Hepatocyte (in vitro differentiated cells): ENCODE data around the gene RPTOR. TPM values are rescaled to one million over a fixed set of nuclear protein-coding genes. Genes with fewer than 3 reads are reported as not detected.

Source experiments
- DNase-seq: peaks from one replicate; pipeline ENCODE4 v3.0.0-alpha.2; 2016; ENCODE audit warnings: low spot score
- H2AFZ ChIP-seq: fragments of 200-600 bp; sonication (generic); 2 replicates; pipeline ENCODE4 v1.6.0; 2016; ENCODE audit warnings: antibody characterized with exemption, mild to moderate bottlenecking
- H3K27ac ChIP-seq: fragments of 200-600 bp; sonication (generic); 2 replicates; pipeline ENCODE4 v1.5.1; 2016; ENCODE audit warnings: mild to moderate bottlenecking
- H3K27me3 ChIP-seq: fragments of 200-600 bp; sonication (generic); 2 replicates; pipeline ENCODE4 v1.6.1; 2016
- H3K36me3 ChIP-seq: fragments of 200-600 bp; sonication (generic); replicated peaks from 2 replicates; pipeline ENCODE4 v1.5.1; 2016; ENCODE audit warnings: low read depth; ENCODE audit not compliant: insufficient read depth
- H3K4me1 ChIP-seq: fragments of 200-600 bp; sonication (generic); 2 replicates; pipeline ENCODE4 v1.5.1; 2016; ENCODE audit warnings: mild to moderate bottlenecking, moderate library complexity; ENCODE audit not compliant: insufficient read depth
- H3K4me2 ChIP-seq: fragments of 200-600 bp; sonication (generic); 2 replicates; pipeline ENCODE4 v1.6.0; 2016
- H3K4me3 ChIP-seq: fragments of 200-600 bp; sonication (generic); 2 replicates; pipeline ENCODE4 v1.5.1; 2016; ENCODE audit warnings: mild to moderate bottlenecking
- H3K79me2 ChIP-seq: fragments of 200-600 bp; sonication (generic); 2 replicates; pipeline ENCODE4 v1.6.0; 2017; ENCODE audit warnings: mild to moderate bottlenecking
- H3K9me2 ChIP-seq: fragments of 200-600 bp; sonication (generic); replicated peaks from 2 replicates; pipeline ENCODE4 v1.6.0; 2017; ENCODE audit warnings: mild to moderate bottlenecking; ENCODE audit not compliant: insufficient read depth
- H3K9me3 ChIP-seq: fragments of 200-600 bp; sonication (generic); 2 replicates; pipeline ENCODE4 v1.5.1; 2016; ENCODE audit warnings: low read depth, mild to moderate bottlenecking
- H4K20me1 ChIP-seq: fragments of 200-600 bp; sonication (generic); 2 replicates; pipeline ENCODE4 v1.6.0; 2016; ENCODE audit warnings: mild to moderate bottlenecking; ENCODE audit not compliant: insufficient read depth, poor library complexity, severe bottlenecking
- EZH2 ChIP-seq: fragments of 200-600 bp; sonication (generic); IDR thresholded peaks from 2 replicates; pipeline ENCODE4 v1.6.1; 2016; ENCODE audit warnings: antibody characterized with exemption, mild to moderate bottlenecking, borderline replicate concordance
- EZH2phosphoT487 ChIP-seq: fragments of 200-600 bp; sonication (generic); IDR thresholded peaks from one replicate; pipeline ENCODE4 v1.6.1; 2018; ENCODE audit warnings: antibody characterized with exemption, mild to moderate bottlenecking, low read depth, moderate library complexity; ENCODE audit not compliant: unreplicated experiment, severe bottlenecking
- WGBS: methylation state at CpG from one replicate; pipeline ENCODE4 v1.1.6; 2016; ENCODE audit warnings: low lambda C conversion rate; ENCODE audit errors: missing lambda C conversion rate; 5-methylcytosine and 5-hydroxymethylcytosine counted together
- polyA plus RNA-seq: library from polyadenylated mRNA; unstranded; fragments of >200 nt; fragmentation: Nextera tagmentation; extraction: Ambion mirVana; gene quantifications from 2 replicates; pipeline ENCODE4 v1.2.1, GENCODE V29; 2016
- total RNA-seq: library from RNA; depleted of rRNA; stranded (reverse); fragments of >200 nt; gene quantifications from 2 replicates; pipeline ENCODE4 v1.2.3, GENCODE V29; 2014
- TF ChIP-seq, protein P1 (sequence below): fragments of 200-600 bp; sonication (generic); IDR thresholded peaks from 2 replicates; pipeline ENCODE4 v1.5.1; 2016; ENCODE audit warnings: antibody characterized with exemption, mild to moderate bottlenecking; ENCODE audit not compliant: poor library complexity

Gene RPTOR
- total and polyA plus RNA-seq, 2 experiments from 2014 or later = 14.1 to 20.6 TPM

DNA sequence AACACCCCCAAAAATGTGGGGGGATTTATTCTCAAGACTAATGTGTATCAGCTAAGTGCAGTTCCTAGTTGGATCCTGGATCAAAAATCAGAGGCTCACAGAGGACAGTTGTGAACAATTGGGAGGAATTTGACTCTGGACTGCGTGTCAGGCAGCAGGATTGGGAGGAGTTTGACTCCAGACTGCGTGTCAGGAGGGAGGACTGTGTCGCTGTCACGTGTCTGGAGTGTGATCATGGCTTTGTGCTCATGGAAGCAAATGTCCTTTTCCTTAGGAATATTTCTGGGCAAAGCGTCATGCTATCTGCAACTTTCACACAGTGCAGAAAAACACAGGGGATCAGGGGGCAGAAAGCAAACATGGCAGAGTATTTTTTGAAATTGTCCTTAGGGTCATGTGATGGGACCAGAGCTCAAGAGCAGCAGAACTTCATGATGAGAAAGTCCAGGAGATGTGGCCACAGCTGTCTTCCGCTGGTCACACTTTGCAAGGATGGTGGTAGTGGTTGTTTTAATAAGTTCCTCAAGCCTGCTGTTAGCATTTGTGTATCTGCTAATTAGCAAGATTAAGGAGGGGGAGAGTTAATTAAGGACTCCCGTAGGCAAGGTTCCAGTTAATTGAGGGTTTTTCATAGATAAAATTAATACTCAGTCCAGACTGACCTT lies 325.0 kb downstream of the RPTOR start:
- Histone ChIP-seq H3K9me3 (no peaks in the 10 kb centered on the region), H3K36me3 (no peaks in the 10 kb centered on the region), H3K79me2 (no peaks in the 10 kb centered on the region), H3K27me3 (no peaks in the 10 kb centered on the region), H3K9me2 (no peaks in the 10 kb centered on the region), H2AFZ (no peak overlapping the region), H3K27ac (no peak overlapping the region), H3K4me3 (no peak overlapping the region), H4K20me1 (no peaks in the 10 kb centered on the region), H3K4me2 (no peak overlapping the region), H3K4me1 (no peaks in the 10 kb centered on the region)
- TF ChIP-seq, protein P1, sequence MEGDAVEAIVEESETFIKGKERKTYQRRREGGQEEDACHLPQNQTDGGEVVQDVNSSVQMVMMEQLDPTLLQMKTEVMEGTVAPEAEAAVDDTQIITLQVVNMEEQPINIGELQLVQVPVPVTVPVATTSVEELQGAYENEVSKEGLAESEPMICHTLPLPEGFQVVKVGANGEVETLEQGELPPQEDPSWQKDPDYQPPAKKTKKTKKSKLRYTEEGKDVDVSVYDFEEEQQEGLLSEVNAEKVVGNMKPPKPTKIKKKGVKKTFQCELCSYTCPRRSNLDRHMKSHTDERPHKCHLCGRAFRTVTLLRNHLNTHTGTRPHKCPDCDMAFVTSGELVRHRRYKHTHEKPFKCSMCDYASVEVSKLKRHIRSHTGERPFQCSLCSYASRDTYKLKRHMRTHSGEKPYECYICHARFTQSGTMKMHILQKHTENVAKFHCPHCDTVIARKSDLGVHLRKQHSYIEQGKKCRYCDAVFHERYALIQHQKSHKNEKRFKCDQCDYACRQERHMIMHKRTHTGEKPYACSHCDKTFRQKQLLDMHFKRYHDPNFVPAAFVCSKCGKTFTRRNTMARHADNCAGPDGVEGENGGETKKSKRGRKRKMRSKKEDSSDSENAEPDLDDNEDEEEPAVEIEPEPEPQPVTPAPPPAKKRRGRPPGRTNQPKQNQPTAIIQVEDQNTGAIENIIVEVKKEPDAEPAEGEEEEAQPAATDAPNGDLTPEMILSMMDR = no peak
- TF ChIP-seq EZH2phosphoT487 = no peak
- WGBS = 91% methylated on average over 7 of the region's 7 CpGs
- no peak for DNase-seq

DNA sequence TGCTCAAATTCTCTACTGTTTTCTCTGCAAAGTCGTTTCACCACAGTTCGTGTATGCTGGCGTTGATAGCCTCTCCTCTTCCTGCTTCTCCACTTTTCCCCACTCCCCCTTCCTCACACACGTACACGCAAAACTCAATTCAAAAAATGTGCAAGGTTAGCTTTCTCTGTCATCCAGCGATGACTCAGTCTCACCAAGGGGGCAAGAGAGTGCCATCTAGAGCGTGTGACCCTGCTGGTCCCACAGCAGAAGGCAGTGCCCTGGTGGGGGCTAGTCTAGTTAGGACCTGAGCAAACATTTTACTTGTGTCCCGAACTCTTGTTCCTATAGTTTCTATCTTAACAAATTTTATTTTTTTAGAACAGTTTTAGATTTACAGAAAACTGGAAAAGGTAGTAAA lies 325.8 kb downstream of the RPTOR start:
- no peak overlapping the region for H3K4me3 ChIP-seq
- no peaks in the 10 kb centered on the region for H3K9me3 ChIP-seq
- H3K9me2 ChIP-seq = no peaks in the 10 kb centered on the region
- no peak for DNase-seq
- no peaks in the 10 kb centered on the region for H4K20me1 ChIP-seq
- WGBS = 92% methylated on average over 8 of the region's 8 CpGs
- H3K36me3 ChIP-seq = no peaks in the 10 kb centered on the region
- H3K4me1 ChIP-seq = no peaks in the 10 kb centered on the region
- no peak overlapping the region for H2AFZ ChIP-seq
- TF ChIP-seq, protein P1 = no peak
- no peak for TF ChIP-seq EZH2
- no peak for TF ChIP-seq EZH2phosphoT487
- H3K79me2 ChIP-seq = no peaks in the 10 kb centered on the region
- H3K27ac ChIP-seq = no peak overlapping the region
- H3K4me2 ChIP-seq = no peak overlapping the region
- H3K27me3 ChIP-seq = no peaks in the 10 kb centered on the region

DNA sequence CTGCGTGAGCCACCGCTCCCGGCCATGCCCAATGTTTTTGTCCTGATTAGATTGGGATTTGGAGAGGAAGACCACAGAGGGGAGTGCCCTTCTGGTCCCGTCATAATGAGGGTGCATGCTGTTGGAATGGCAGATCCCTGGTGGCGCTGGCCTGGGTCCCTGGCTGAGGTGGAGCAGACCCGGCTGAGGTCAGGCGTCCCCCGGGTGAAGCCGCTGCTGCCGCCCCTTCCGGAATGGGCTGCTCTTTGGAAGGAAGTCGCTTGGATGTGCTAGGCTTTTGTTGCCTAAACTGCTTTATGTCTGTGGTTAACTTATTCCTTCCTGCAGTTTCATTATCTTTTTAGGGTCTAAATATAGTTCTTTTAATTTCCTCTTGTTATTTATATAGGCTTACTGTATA lies 326.7 kb downstream of the RPTOR start:
- TF ChIP-seq EZH2phosphoT487 (no peak), EZH2 (no peak)
- TF ChIP-seq, protein P1 = no peak
- no peaks in the 10 kb centered on the region for H3K79me2 ChIP-seq
- H3K36me3 ChIP-seq = no peaks in the 10 kb centered on the region
- H3K4me2 ChIP-seq = no peak overlapping the region
- H3K9me3 ChIP-seq = no peaks in the 10 kb centered on the region
- H3K27me3 ChIP-seq = no peaks in the 10 kb centered on the region
- no peak for DNase-seq
- no peaks in the 10 kb centered on the region for H3K4me1 ChIP-seq
- no peak overlapping the region for H3K4me3 ChIP-seq
- H3K9me2 ChIP-seq = no peaks in the 10 kb centered on the region
- no peak overlapping the region for H2AFZ ChIP-seq
- H3K27ac ChIP-seq = no peak overlapping the region
- H4K20me1 ChIP-seq = no peaks in the 10 kb centered on the region
- WGBS = 94% methylated on average over 12 of the region's 12 CpGs

DNA sequence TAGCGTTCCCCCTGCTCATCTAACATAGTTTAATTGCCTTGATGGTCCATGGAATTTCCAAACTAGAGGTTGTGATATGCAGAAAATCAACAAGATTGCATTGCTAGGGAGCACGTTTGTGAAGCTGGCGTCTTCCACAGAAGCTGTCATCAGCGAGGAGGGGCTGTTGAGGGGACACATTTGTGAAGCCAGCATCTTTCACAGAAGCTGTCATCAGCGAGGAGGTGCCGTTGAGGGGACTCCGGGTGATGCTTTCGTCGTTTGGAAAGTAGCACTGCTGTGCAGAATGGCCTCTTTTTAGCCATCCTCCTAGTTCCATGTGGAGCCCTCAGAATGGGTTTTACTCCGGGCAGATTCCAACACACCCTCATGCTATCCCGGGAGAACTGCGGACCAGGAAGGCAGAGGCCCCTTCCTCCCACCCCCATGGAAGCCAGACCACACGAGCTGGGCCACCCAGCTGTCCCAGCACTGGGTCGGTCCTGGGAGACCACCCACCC lies 327.4 kb downstream of the RPTOR start:
- H3K4me2 ChIP-seq = no peak overlapping the region
- H3K9me2 ChIP-seq = no peaks in the 10 kb centered on the region
- H4K20me1 ChIP-seq = no peaks in the 10 kb centered on the region
- H3K4me3 ChIP-seq = no peak overlapping the region
- no peaks in the 10 kb centered on the region for H3K27me3 ChIP-seq
- no peaks in the 10 kb centered on the region for H3K36me3 ChIP-seq
- H2AFZ ChIP-seq = no peak overlapping the region
- no peak for DNase-seq
- TF ChIP-seq EZH2phosphoT487 (no peak), EZH2 (no peak)
- TF ChIP-seq, protein P1 = no peak
- no peak overlapping the region for H3K27ac ChIP-seq
- no peaks in the 10 kb centered on the region for H3K4me1 ChIP-seq
- 86% methylated on average over 14 of the region's 14 CpGs for WGBS
- no peaks in the 10 kb centered on the region for H3K79me2 ChIP-seq
- no peaks in the 10 kb centered on the region for H3K9me3 ChIP-seq
